ENCODE data around the gene LSAMP.

Gene LSAMP

GRCh38 chr3:116354382-116354781, 90.9 kb downstream of the LSAMP start:
- H3K27ac ChIP-seq (ENCODE audit: low read length), result no peak overlapping the region
- H2AFZ ChIP-seq (ENCODE audit: low read depth, low read length), result no peak overlapping the region
- H3K9ac ChIP-seq (ENCODE audit: low read depth, low read length), result no peak overlapping the region
- no peaks in the 10 kb centered on the region for H3K36me3 ChIP-seq (ENCODE audit: insufficient read depth, low read length)
- H3K9me3 ChIP-seq (ENCODE audit: insufficient read depth, low read length, severe bottlenecking), result no peaks in the 10 kb centered on the region
- no peak overlapping the region for H3K4me3 ChIP-seq (ENCODE audit: low read depth in 1 of 2, low read length in 2 of 2)
- no peaks in the 10 kb centered on the region for H4K20me1 ChIP-seq (ENCODE audit: insufficient read depth, low read length)
- H3K4me1 ChIP-seq (ENCODE audit: insufficient read depth, low read length), result no peaks in the 10 kb centered on the region
- H3K79me2 ChIP-seq (ENCODE audit: insufficient read depth, low read length), result no peaks in the 10 kb centered on the region
- no peak for ATAC-seq (ENCODE audit: insufficient read depth, low read depth)
- H3K4me2 ChIP-seq (ENCODE audit: insufficient read depth, low read length), result no peak overlapping the region
- no peaks in the 10 kb centered on the region for H3K27me3 ChIP-seq (ENCODE audit: insufficient read depth, low read length, poor library complexity)
- DNase-seq, result no peak
- no peak for TF ChIP-seq EZH2 (IDR thresholded peaks at IDR 0.05; ENCODE audit: borderline replicate concordance, low read depth, low read length, severe bottlenecking)
- TF ChIP-seq, protein P1, sequence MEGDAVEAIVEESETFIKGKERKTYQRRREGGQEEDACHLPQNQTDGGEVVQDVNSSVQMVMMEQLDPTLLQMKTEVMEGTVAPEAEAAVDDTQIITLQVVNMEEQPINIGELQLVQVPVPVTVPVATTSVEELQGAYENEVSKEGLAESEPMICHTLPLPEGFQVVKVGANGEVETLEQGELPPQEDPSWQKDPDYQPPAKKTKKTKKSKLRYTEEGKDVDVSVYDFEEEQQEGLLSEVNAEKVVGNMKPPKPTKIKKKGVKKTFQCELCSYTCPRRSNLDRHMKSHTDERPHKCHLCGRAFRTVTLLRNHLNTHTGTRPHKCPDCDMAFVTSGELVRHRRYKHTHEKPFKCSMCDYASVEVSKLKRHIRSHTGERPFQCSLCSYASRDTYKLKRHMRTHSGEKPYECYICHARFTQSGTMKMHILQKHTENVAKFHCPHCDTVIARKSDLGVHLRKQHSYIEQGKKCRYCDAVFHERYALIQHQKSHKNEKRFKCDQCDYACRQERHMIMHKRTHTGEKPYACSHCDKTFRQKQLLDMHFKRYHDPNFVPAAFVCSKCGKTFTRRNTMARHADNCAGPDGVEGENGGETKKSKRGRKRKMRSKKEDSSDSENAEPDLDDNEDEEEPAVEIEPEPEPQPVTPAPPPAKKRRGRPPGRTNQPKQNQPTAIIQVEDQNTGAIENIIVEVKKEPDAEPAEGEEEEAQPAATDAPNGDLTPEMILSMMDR (IDR thresholded peaks at IDR 0.05; ENCODE audit: borderline replicate concordance, extremely low read depth, low read length, poor library complexity, severe bottlenecking), result no peak

- Histone ChIP-seq H3K36me3 (ENCODE audit: insufficient read depth, low read length) (no peaks in the 10 kb centered on the region), H3K9me3 (ENCODE audit: insufficient read depth, low read length, severe bottlenecking) (no peaks in the 10 kb centered on the region), H3K27ac (ENCODE audit: low read length) (no peak overlapping the region), H2AFZ (ENCODE audit: low read depth, low read length) (no peak overlapping the region), H3K4me2 (ENCODE audit: insufficient read depth, low read length) (no peak overlapping the region), H3K4me1 (ENCODE audit: insufficient read depth, low read length) (no peaks in the 10 kb centered on the region), H3K79me2 (ENCODE audit: insufficient read depth, low read length) (no peaks in the 10 kb centered on the region), H4K20me1 (ENCODE audit: insufficient read depth, low read length) (no peaks in the 10 kb centered on the region), H3K27me3 (ENCODE audit: insufficient read depth, low read length, poor library complexity) (no peaks in the 10 kb centered on the region), H3K4me3 (ENCODE audit: low read depth in 1 of 2, low read length in 2 of 2) (no peak overlapping the region), H3K9ac (ENCODE audit: low read depth, low read length) (no peak overlapping the region)
- ATAC-seq (ENCODE audit: insufficient read depth, low read depth), result no peak
- DNase-seq, result no peak
- TF ChIP-seq EZH2 (IDR thresholded peaks at IDR 0.05; ENCODE audit: borderline replicate concordance, low read depth, low read length, severe bottlenecking), result no peak
- TF ChIP-seq, protein P1 (IDR thresholded peaks at IDR 0.05; ENCODE audit: borderline replicate concordance, extremely low read depth, low read length, poor library complexity, severe bottlenecking), result no peak
Observed at GRCh38 chr3:116350119-116350733, 95.1 kb downstream of the LSAMP start.

DNA sequence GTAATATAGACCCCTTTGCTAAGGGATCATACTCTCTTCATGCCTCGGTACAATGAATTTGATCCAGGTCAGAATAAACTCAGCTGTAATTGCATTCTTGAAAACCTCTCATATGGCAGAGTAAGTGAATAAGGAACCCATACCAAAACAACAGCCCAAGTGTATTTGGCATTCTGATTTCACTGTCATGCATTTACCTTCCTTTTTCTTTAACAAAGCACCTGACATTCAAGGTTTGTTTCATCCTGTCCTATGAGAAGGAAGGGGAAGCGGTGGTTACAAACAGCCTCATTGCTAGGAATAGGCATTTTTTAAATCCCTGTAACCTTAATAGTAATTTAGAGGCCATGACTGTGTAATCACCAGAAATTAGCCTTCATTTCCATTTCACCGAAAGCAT, 97.1 kb downstream of the LSAMP start:
- no peaks in the 10 kb centered on the region for H3K9me3 ChIP-seq (ENCODE audit: insufficient read depth, low read length, severe bottlenecking)
- no peak overlapping the region for H3K4me3 ChIP-seq (ENCODE audit: low read depth in 1 of 2, low read length in 2 of 2)
- H3K4me2 ChIP-seq (ENCODE audit: insufficient read depth, low read length), result no peak overlapping the region
- no peak overlapping the region for H2AFZ ChIP-seq (ENCODE audit: low read depth, low read length)
- H3K27ac ChIP-seq (ENCODE audit: low read length), result no peak overlapping the region
- H3K4me1 ChIP-seq (ENCODE audit: insufficient read depth, low read length), result no peaks in the 10 kb centered on the region
- no peak for DNase-seq
- H3K9ac ChIP-seq (ENCODE audit: low read depth, low read length), result no peak overlapping the region
- H4K20me1 ChIP-seq (ENCODE audit: insufficient read depth, low read length), result no peaks in the 10 kb centered on the region
- no peaks in the 10 kb centered on the region for H3K79me2 ChIP-seq (ENCODE audit: insufficient read depth, low read length)
- H3K36me3 ChIP-seq (ENCODE audit: insufficient read depth, low read length), result no peaks in the 10 kb centered on the region
- no peaks in the 10 kb centered on the region for H3K27me3 ChIP-seq (ENCODE audit: insufficient read depth, low read length, poor library complexity)
- TF ChIP-seq, protein P1 (IDR thresholded peaks at IDR 0.05; ENCODE audit: borderline replicate concordance, extremely low read depth, low read length, poor library complexity, severe bottlenecking), result no peak
- no peak for TF ChIP-seq EZH2 (IDR thresholded peaks at IDR 0.05; ENCODE audit: borderline replicate concordance, low read depth, low read length, severe bottlenecking)
- no peak for ATAC-seq (ENCODE audit: insufficient read depth, low read depth)

Measured in DND-41 (cell line).